Neural cell (in vitro differentiated cells): Measurements from ENCODE around the gene ZNF709. TPM values are rescaled to one million over a fixed set of nuclear protein-coding genes. Genes with fewer than 3 reads are reported as not detected.

Source experiments
- H2AFZ ChIP-seq: fragments of 200-600, 300-800 bp; sonication (generic), shearing (Covaris generic); 2 replicates; pipeline ENCODE4 v1.6.0; 2014; ENCODE audit warnings: low read depth, mild to moderate bottlenecking, antibody characterized with exemption, low read length, moderate library complexity
- H3F3A ChIP-seq: fragments of 200-600 bp; shearing (Covaris generic); 2 replicates; pipeline ENCODE4 v1.6.1; 2016; ENCODE audit warnings: mild to moderate bottlenecking, moderate library complexity, mixed read lengths, antibody characterized with exemption, low read length; ENCODE audit not compliant: insufficient read depth, poor library complexity, severe bottlenecking
- H3K27ac ChIP-seq: fragments of 200-600, 300-800 bp; sonication (generic), shearing (Covaris generic); 2 replicates; pipeline ENCODE4 v1.5.1; 2014; ENCODE audit warnings: mild to moderate bottlenecking, low read length, moderate library complexity
- H3K27me3 ChIP-seq: fragments of 300-800, 200-600 bp; sonication (generic), shearing (Covaris generic); 2 replicates; pipeline ENCODE4 v1.6.0; 2014; ENCODE audit warnings: mild to moderate bottlenecking, low read depth, low read length, moderate library complexity; ENCODE audit not compliant: insufficient read depth
- H3K36me3 ChIP-seq: fragments of 300-800, 200-600 bp; sonication (generic), shearing (Covaris generic); 2 replicates; pipeline ENCODE4 v1.5.1; 2014; ENCODE audit warnings: mild to moderate bottlenecking, antibody characterized with exemption, low read length, moderate library complexity; ENCODE audit not compliant: insufficient read depth
- H3K4me2 ChIP-seq: fragments of 300-800, 200-600 bp; sonication (generic), shearing (Covaris generic); 2 replicates; pipeline ENCODE4 v1.6.0; 2014; ENCODE audit warnings: mild to moderate bottlenecking, low read length
- H3K4me3 ChIP-seq: fragments of 300-800, 200-600 bp; sonication (generic), shearing (Covaris generic); 2 replicates; pipeline ENCODE4 v1.5.1; 2014; ENCODE audit warnings: mild to moderate bottlenecking, low read length, moderate library complexity
- H3K79me2 ChIP-seq: fragments of 200-600 bp; shearing (Covaris generic); replicated peaks from 2 replicates; pipeline ENCODE4 v1.6.0; 2014; ENCODE audit warnings: mild to moderate bottlenecking, low read length, moderate library complexity; ENCODE audit not compliant: insufficient read depth
- H3K9ac ChIP-seq: fragments of 300-800, 200-600 bp; sonication (generic), shearing (Covaris generic); 2 replicates; pipeline ENCODE4 v1.6.1; 2016; ENCODE audit warnings: mild to moderate bottlenecking, low read length, mixed read lengths
- H3K9me2 ChIP-seq: fragments of 200-600 bp; shearing (Covaris generic); 2 replicates; pipeline ENCODE4 v1.6.1; 2016; ENCODE audit warnings: mild to moderate bottlenecking, low read length, mixed read lengths; ENCODE audit not compliant: insufficient read depth
- H3K9me3 ChIP-seq: fragments of 200-600, 300-800 bp; sonication (generic), shearing (Covaris generic); 2 replicates; pipeline ENCODE4 v1.6.1; 2016; ENCODE audit warnings: mild to moderate bottlenecking, mixed run types, low read length, moderate library complexity, mixed read lengths
- H4K20me1 ChIP-seq: fragments of 200-600 bp; shearing (Covaris generic); 2 replicates; pipeline ENCODE4 v1.6.1; 2016; ENCODE audit warnings: mild to moderate bottlenecking, mixed run types; ENCODE audit not compliant: insufficient read depth
- EZH2 ChIP-seq: fragments of 200-600, 300-800 bp; shearing (Covaris generic), sonication (generic); IDR thresholded peaks from 2 replicates; pipeline ENCODE4 v1.6.1; 2014; ENCODE audit warnings: antibody characterized with exemption, low read length, borderline replicate concordance, mild to moderate bottlenecking; ENCODE audit not compliant: insufficient read depth, poor library complexity, severe bottlenecking
- MXI1 ChIP-seq: fragments of 450-650 bp; conservative IDR thresholded peaks from 2 replicates; pipeline ENCODE4 v1.6.1; 2014; ENCODE audit warnings: antibody characterized with exemption, mild to moderate bottlenecking; ENCODE audit not compliant: poor library complexity, severe bottlenecking
- POLR2AphosphoS5 ChIP-seq: IDR thresholded peaks from 2 replicates; pipeline ENCODE4 v1.6.1; 2012
- RAD21 ChIP-seq: fragments of 450-650 bp; conservative IDR thresholded peaks from 2 replicates; pipeline ENCODE4 v1.6.1; 2014; ENCODE audit warnings: antibody characterized with exemption, mild to moderate bottlenecking, moderate library complexity
- SMC3 ChIP-seq: fragments of 450-650 bp; conservative IDR thresholded peaks from 2 replicates; pipeline ENCODE4 v1.6.1; 2014; ENCODE audit warnings: antibody characterized with exemption, mild to moderate bottlenecking, moderate library complexity; ENCODE audit not compliant: poor library complexity
- polyA plus RNA-seq: library from polyadenylated mRNA; depleted of rRNA; stranded (reverse); fragments of >200 nt; gene quantifications from 2 replicates; pipeline ENCODE4 v1.2.3, GENCODE V29; 2014
- small RNA-seq, 3 experiments: library from RNA; depleted of rRNA; stranded (forward); fragments of <200 nt; gene quantifications; one replicate each; pipeline ENCODE3, GENCODE V24; 2012
- TF ChIP-seq, protein P1 (sequence below): fragments of 450-650 bp; IDR thresholded peaks from 2 replicates; pipeline ENCODE4 v1.5.1; 2014; ENCODE audit warnings: antibody characterized with exemption, mild to moderate bottlenecking, moderate library complexity; ENCODE audit not compliant: poor library complexity, severe bottlenecking
- TF ChIP-seq, protein P2 (sequence below): IDR thresholded peaks from 2 replicates; pipeline ENCODE4 v1.6.1; 2012; ENCODE audit warnings: borderline replicate concordance

Gene ZNF709
- polyA plus RNA-seq, 1 donor from 2014 or later = 17.4 TPM

DNA sequence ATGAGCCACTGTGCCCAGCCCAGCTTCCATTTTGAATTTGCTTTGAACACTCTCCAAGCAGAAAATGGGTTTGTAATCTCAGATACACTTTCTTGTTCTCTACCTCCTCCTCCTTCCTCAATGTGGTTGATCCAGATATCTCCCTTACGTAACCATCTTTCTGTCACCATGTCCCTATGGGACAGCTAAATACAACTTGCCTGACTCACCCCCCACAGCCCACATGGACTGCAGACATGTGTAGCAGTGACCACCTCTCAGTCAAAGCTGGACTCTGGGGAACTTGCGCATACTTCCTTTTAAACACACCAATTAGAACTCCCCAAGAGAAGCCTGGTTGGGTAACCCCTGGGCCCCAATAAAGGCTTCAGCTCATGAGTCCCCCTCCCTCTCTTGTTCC is 72.7 kb downstream of the ZNF709 start:
- Histone ChIP-seq H4K20me1 (no peaks in the 10 kb centered on the region), H3K9ac (no peak overlapping the region), H3K27me3 (no peaks in the 10 kb centered on the region), H3K9me2 (no peaks in the 10 kb centered on the region), H2AFZ (no peak overlapping the region), H3K4me2 (no peak overlapping the region), H3K27ac (no peak overlapping the region), H3K36me3 (no peaks in the 10 kb centered on the region), H3K4me3 (no peak overlapping the region), H3F3A (no peaks in the 10 kb centered on the region), H3K9me3 (peaks cover 4% of the 10 kb centered on the region), H3K79me2 (no peaks in the 10 kb centered on the region)
- TF ChIP-seq EZH2 (no peak), RAD21 (no peak), POLR2AphosphoS5 (no peak), MXI1 (no peak), SMC3 (no peak)
- TF ChIP-seq, protein P1, sequence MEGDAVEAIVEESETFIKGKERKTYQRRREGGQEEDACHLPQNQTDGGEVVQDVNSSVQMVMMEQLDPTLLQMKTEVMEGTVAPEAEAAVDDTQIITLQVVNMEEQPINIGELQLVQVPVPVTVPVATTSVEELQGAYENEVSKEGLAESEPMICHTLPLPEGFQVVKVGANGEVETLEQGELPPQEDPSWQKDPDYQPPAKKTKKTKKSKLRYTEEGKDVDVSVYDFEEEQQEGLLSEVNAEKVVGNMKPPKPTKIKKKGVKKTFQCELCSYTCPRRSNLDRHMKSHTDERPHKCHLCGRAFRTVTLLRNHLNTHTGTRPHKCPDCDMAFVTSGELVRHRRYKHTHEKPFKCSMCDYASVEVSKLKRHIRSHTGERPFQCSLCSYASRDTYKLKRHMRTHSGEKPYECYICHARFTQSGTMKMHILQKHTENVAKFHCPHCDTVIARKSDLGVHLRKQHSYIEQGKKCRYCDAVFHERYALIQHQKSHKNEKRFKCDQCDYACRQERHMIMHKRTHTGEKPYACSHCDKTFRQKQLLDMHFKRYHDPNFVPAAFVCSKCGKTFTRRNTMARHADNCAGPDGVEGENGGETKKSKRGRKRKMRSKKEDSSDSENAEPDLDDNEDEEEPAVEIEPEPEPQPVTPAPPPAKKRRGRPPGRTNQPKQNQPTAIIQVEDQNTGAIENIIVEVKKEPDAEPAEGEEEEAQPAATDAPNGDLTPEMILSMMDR = no peak
- TF ChIP-seq, protein P2, sequence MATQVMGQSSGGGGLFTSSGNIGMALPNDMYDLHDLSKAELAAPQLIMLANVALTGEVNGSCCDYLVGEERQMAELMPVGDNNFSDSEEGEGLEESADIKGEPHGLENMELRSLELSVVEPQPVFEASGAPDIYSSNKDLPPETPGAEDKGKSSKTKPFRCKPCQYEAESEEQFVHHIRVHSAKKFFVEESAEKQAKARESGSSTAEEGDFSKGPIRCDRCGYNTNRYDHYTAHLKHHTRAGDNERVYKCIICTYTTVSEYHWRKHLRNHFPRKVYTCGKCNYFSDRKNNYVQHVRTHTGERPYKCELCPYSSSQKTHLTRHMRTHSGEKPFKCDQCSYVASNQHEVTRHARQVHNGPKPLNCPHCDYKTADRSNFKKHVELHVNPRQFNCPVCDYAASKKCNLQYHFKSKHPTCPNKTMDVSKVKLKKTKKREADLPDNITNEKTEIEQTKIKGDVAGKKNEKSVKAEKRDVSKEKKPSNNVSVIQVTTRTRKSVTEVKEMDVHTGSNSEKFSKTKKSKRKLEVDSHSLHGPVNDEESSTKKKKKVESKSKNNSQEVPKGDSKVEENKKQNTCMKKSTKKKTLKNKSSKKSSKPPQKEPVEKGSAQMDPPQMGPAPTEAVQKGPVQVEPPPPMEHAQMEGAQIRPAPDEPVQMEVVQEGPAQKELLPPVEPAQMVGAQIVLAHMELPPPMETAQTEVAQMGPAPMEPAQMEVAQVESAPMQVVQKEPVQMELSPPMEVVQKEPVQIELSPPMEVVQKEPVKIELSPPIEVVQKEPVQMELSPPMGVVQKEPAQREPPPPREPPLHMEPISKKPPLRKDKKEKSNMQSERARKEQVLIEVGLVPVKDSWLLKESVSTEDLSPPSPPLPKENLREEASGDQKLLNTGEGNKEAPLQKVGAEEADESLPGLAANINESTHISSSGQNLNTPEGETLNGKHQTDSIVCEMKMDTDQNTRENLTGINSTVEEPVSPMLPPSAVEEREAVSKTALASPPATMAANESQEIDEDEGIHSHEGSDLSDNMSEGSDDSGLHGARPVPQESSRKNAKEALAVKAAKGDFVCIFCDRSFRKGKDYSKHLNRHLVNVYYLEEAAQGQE = no peak

Small RNA genes lying within 50 kb of the gene (small RNA-seq; reads per million reads assigned to genes)
- gene MTCO1P27 (0 reads per million in 3 experiments), gene PPIAP20 (0 reads per million in 3 experiments)

Other genes starting within 250 kb of the ZNF709 start
- gene ZNF44, start 189.9 kb downstream of the ZNF709 start, polyA plus RNA-seq = 14.7 and 19.2 TPM in 2 replicates
- gene ZNF563, start 151.2 kb downstream of the ZNF709 start, polyA plus RNA-seq = 1.7 and 3.6 TPM in 2 replicates
- 8.8 and 12.1 TPM in 2 replicates for gene ZNF442, start 119.1 kb downstream of the ZNF709 start, polyA plus RNA-seq
- 6.8 and 6.9 TPM in 2 replicates for gene ZNF799, start 83.5 kb downstream of the ZNF709 start, polyA plus RNA-seq
- 11.5 and 13.0 TPM in 2 replicates for gene ZNF443, start 43.8 kb downstream of the ZNF709 start, polyA plus RNA-seq
- 7.3 and 7.6 TPM in 2 replicates for gene ZNF564, start 66.7 kb upstream of the ZNF709 start, polyA plus RNA-seq
- 6.1 and 6.7 TPM in 2 replicates for gene ZNF490, start 126.0 kb upstream of the ZNF709 start, polyA plus RNA-seq
- gene ZNF791, start 126.1 kb upstream of the ZNF709 start, polyA plus RNA-seq = 10.2 and 11.0 TPM in 2 replicates
- 11.5 and 23.4 TPM in 2 replicates for gene MAN2B1, start 181.9 kb upstream of the ZNF709 start, polyA plus RNA-seq
- 45.3 and 51.3 TPM in 2 replicates for gene WDR83, start 182.0 kb upstream of the ZNF709 start, polyA plus RNA-seq
- 227 and 239 TPM in 2 replicates for gene DHPS, start 197.1 kb upstream of the ZNF709 start, polyA plus RNA-seq
- not detected in 2 replicates for gene GNG14, start 203.2 kb upstream of the ZNF709 start, polyA plus RNA-seq
- 16.2 and 20.9 TPM in 2 replicates for gene FBXW9, start 211.8 kb upstream of the ZNF709 start, polyA plus RNA-seq
- 88.0 and 98.6 TPM in 2 replicates for gene TNPO2, start 239.1 kb upstream of the ZNF709 start, polyA plus RNA-seq
- 405 and 418 TPM in 2 replicates for gene TRIR, start 249.9 kb upstream of the ZNF709 start, polyA plus RNA-seq